ENCODE results near the gene COMMD8. TPM values are rescaled to one million over a fixed set of nuclear protein-coding genes. Genes with fewer than 3 reads are reported as not detected.

COMMD8 gene
- total RNA-seq, 1 donor from 2014 or later = 26.9 TPM

- DNase-seq (ENCODE audit: low read depth) = no peak
- H3K4me3 ChIP-seq (ENCODE audit: low read depth, low read length) = no peak overlapping the region
- TF ChIP-seq CTCF (conservative IDR thresholded peaks at IDR 0.05; ENCODE audit: low read depth, low read length) = no peak
Observed at GRCh38 chr4:47432749-47433148, 30.8 kb downstream of the COMMD8 start.

GRCh38 chr4:47427935-47428334 lies 35.6 kb downstream of the COMMD8 start:
- TF ChIP-seq CTCF (conservative IDR thresholded peaks at IDR 0.05; ENCODE audit: low read depth, low read length) = no peak
- no peak overlapping the region for H3K4me3 ChIP-seq (ENCODE audit: low read depth, low read length)
- no peak for DNase-seq (ENCODE audit: low read depth)

- DNase-seq (ENCODE audit: low read depth) = no peak
- no peak for TF ChIP-seq CTCF (conservative IDR thresholded peaks at IDR 0.05; ENCODE audit: low read depth, low read length)
- no peak overlapping the region for H3K4me3 ChIP-seq (ENCODE audit: low read depth, low read length)
Observed at GRCh38 chr4:47425628-47426027, 37.9 kb downstream of the COMMD8 start.

- TF ChIP-seq CTCF (conservative IDR thresholded peaks at IDR 0.05; ENCODE audit: low read depth, low read length) = no peak
- no peak for DNase-seq (ENCODE audit: low read depth)
- no peak overlapping the region for H3K4me3 ChIP-seq (ENCODE audit: low read depth, low read length)
Observed at GRCh38 chr4:47419296-47419695, 44.2 kb downstream of the COMMD8 start.

- DNase-seq (ENCODE audit: low read depth) = no peak
- TF ChIP-seq CTCF (conservative IDR thresholded peaks at IDR 0.05; ENCODE audit: low read depth, low read length) = no peak
Observed at GRCh38 chr4:47418147-47418546, 45.4 kb downstream of the COMMD8 start.

GRCh38 chr4:47415719-47416118 lies 47.8 kb downstream of the COMMD8 start:
- no peak overlapping the region for H3K4me3 ChIP-seq (ENCODE audit: low read depth, low read length)
- DNase-seq (ENCODE audit: low read depth) = no peak
- TF ChIP-seq CTCF (conservative IDR thresholded peaks at IDR 0.05; ENCODE audit: low read depth, low read length) = no peak

More at GRCh38 chr4:47418147-47418546, 45.4 kb downstream of the COMMD8 start:
- H3K4me3 ChIP-seq (ENCODE audit: low read depth, low read length) = no peak overlapping the region

GRCh38 chr4:47413521-47413920 lies 50.0 kb downstream of the COMMD8 start:
- no peak for TF ChIP-seq CTCF (conservative IDR thresholded peaks at IDR 0.05; ENCODE audit: low read depth, low read length)
- H3K4me3 ChIP-seq (ENCODE audit: low read depth, low read length) = no peak overlapping the region
- peak; percentile 57 for DNase-seq (ENCODE audit: low read depth)
